Measurements from ENCODE around the gene FOXN1.
A peak's percentile ranks its signal among the peaks of the same experiment; 100 is the strongest.

FOXN1 gene

GRCh38 chr17:28538296-28538895 lies 32.2 kb downstream of the FOXN1 start:
- no peaks in the 10 kb centered on the region for H3K4me1 Mint-ChIP-seq
- no peak for ATAC-seq (replicated peaks; ENCODE audit: extremely low read depth, poor library complexity, severe bottlenecking)
- H3K4me3 Mint-ChIP-seq: no peak overlapping the region

DNA sequence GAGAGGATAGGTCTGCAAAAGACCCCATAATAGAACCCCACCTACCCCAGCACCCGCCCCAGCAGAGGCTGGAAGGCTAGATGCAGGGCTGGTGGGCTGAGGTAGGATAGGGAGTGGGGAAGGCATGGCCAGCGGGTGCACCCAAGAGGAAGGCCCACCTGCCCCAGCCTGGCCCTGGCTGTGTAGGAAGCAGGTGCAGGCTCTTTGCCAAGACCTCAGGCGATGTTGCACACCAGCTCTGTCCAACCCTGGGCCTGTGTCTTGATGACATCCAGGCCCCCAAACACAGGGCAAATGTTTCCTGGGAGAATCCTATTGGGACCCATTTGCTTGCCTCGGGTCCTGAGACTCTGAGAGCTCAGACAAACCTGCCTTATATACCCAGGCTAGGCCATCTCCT lies 34.1 kb downstream of the FOXN1 start:
- no peaks in the 10 kb centered on the region for H3K9me3 Mint-ChIP-seq
- H3K4me1 Mint-ChIP-seq: no peaks in the 10 kb centered on the region
- peaks cover 2% of the 10 kb centered on the region for H3K36me3 Mint-ChIP-seq (ENCODE audit: insufficient read depth)
- ATAC-seq (replicated peaks; ENCODE audit: extremely low read depth, poor library complexity, severe bottlenecking) (no peak), DNase-seq (ENCODE audit: low spot score in 2 of 2) (no peak)
- peak overlapping the region; percentile 26 for H3K27ac Mint-ChIP-seq (ENCODE audit: low read depth)
- H3K4me3 Mint-ChIP-seq: no peak overlapping the region
- H3K27me3 Mint-ChIP-seq: no peaks in the 10 kb centered on the region

More at GRCh38 chr17:28538296-28538895, 32.2 kb downstream of the FOXN1 start:
- H3K36me3 Mint-ChIP-seq (ENCODE audit: insufficient read depth): peaks cover 2% of the 10 kb centered on the region
- no peaks in the 10 kb centered on the region for H3K27me3 Mint-ChIP-seq
- no peak for DNase-seq (ENCODE audit: low spot score in 2 of 2)
- no peaks in the 10 kb centered on the region for H3K9me3 Mint-ChIP-seq
- H3K27ac Mint-ChIP-seq (ENCODE audit: low read depth): no peak overlapping the region

DNA sequence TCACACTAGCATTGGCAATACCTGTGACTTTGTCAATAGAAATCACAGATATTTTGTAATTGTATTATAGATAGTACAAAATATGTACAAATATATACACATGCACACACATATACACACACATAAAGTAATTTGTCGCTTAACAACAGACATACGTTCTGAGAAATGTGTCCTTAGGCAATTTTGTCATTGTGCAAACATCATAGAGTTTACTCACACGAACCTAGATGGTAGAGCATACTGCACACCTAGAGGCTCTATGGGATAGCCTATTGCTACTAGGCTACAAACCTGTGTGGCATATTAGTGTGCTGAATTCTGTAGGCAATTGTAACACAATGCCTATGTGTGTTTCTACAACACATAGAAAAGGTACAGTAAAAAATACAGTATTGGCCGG lies 35.3 kb downstream of the FOXN1 start:
- H3K27ac Mint-ChIP-seq (ENCODE audit: low read depth): no peak overlapping the region
- DNase-seq (ENCODE audit: low spot score in 2 of 2) (no peak), ATAC-seq (replicated peaks; ENCODE audit: extremely low read depth, poor library complexity, severe bottlenecking) (no peak)
- H3K4me3 Mint-ChIP-seq: no peak overlapping the region
- H3K36me3 Mint-ChIP-seq (ENCODE audit: insufficient read depth): peaks cover 2% of the 10 kb centered on the region
- no peaks in the 10 kb centered on the region for H3K4me1 Mint-ChIP-seq
- no peaks in the 10 kb centered on the region for H3K9me3 Mint-ChIP-seq
- no peaks in the 10 kb centered on the region for H3K27me3 Mint-ChIP-seq

DNA sequence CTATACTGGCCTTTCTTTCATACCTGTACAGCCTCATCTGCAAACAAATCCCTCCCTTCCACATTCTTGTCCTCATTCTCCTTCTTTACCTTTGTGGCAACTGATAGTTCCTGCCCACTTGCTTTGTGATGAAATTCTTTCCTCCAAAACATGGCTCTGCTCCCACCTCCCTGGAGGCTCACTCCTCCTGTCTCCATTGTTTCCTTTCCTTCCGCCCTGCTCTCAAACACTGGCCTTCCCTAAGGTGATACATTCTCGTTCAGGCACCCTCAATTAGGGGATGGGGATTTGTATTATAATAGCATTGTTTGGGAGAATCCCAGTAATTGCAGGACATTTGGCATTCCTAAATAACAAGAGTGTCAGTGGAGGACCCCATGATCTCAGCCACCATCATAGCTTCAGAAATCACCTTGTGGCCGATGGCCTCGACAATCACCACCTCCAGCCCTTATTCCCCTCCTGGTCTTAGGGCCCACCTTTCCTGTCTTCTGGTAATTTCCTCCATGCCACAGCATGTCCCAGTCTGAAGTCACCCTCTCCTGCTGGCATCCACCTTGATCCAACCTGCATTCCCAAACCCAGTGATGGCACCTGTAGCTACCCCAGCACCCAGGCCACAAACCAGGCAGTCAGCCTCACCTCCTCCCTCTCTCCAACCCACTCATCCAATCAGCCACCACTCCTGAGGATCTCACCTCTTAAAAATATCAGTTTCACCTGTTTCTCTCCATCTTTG lies 38.4 kb downstream of the FOXN1 start:
- Mint-ChIP-seq H3K27me3 (no peaks in the 10 kb centered on the region), H3K27ac (ENCODE audit: low read depth) (no peak overlapping the region), H3K36me3 (ENCODE audit: insufficient read depth) (peaks cover 5% of the 10 kb centered on the region), H3K4me3 (no peak overlapping the region), H3K9me3 (no peaks in the 10 kb centered on the region), H3K4me1 (peaks cover 22% of the 10 kb centered on the region)
- DNase-seq (ENCODE audit: low spot score in 2 of 2) (no peak), ATAC-seq (replicated peaks; ENCODE audit: extremely low read depth, poor library complexity, severe bottlenecking) (no peak)

DNA sequence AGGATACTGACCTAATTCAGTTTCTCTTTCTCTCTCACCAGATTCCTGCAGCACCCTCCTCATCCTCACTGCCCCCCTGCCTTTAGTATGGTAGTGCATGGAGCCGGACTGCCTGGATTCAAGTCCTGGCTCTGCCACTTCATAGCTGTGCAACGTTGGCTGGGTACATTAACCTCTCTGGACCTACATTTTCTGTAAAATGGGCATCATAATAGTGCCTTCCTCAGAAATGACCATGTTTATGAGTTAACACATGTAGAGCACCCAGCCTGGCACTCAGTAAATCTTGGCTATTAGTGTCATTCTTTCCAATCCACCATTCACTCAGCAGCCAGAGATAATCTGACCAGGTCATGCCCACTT lies 39.0 kb downstream of the FOXN1 start:
- DNase-seq (ENCODE audit: low spot score in 2 of 2) (no peak), ATAC-seq (replicated peaks; ENCODE audit: extremely low read depth, poor library complexity, severe bottlenecking) (no peak)
- H3K27ac Mint-ChIP-seq (ENCODE audit: low read depth): no peak overlapping the region
- peaks cover 28% of the 10 kb centered on the region for H3K4me1 Mint-ChIP-seq
- peaks cover 6% of the 10 kb centered on the region for H3K36me3 Mint-ChIP-seq (ENCODE audit: insufficient read depth)
- H3K4me3 Mint-ChIP-seq: no peak overlapping the region
- H3K27me3 Mint-ChIP-seq: no peaks in the 10 kb centered on the region
- H3K9me3 Mint-ChIP-seq: no peaks in the 10 kb centered on the region

- Mint-ChIP-seq H3K27ac (ENCODE audit: low read depth) (no peak overlapping the region), H3K9me3 (no peaks in the 10 kb centered on the region), H3K4me1 (peaks cover 36% of the 10 kb centered on the region), H3K27me3 (no peaks in the 10 kb centered on the region), H3K4me3 (no peak overlapping the region), H3K36me3 (ENCODE audit: insufficient read depth) (peaks cover 4% of the 10 kb centered on the region)
- ATAC-seq (replicated peaks; ENCODE audit: extremely low read depth, poor library complexity, severe bottlenecking) (no peak), DNase-seq (ENCODE audit: low spot score in 2 of 2) (no peak)
Observed at GRCh38 chr17:28545787-28546415, 39.8 kb downstream of the FOXN1 start.

- ATAC-seq (replicated peaks; ENCODE audit: extremely low read depth, poor library complexity, severe bottlenecking) (no peak), DNase-seq (ENCODE audit: low spot score in 2 of 2) (no peak)
- Mint-ChIP-seq H3K27ac (ENCODE audit: low read depth) (peak overlapping the region; percentile 95), H3K9me3 (no peaks in the 10 kb centered on the region), H3K36me3 (ENCODE audit: insufficient read depth) (peaks cover 8% of the 10 kb centered on the region), H3K4me3 (peak overlapping the region; percentile 11), H3K4me1 (peaks cover 48% of the 10 kb centered on the region), H3K27me3 (no peaks in the 10 kb centered on the region)
Observed at GRCh38 chr17:28547096-28547622, 41.0 kb downstream of the FOXN1 start.

DNA sequence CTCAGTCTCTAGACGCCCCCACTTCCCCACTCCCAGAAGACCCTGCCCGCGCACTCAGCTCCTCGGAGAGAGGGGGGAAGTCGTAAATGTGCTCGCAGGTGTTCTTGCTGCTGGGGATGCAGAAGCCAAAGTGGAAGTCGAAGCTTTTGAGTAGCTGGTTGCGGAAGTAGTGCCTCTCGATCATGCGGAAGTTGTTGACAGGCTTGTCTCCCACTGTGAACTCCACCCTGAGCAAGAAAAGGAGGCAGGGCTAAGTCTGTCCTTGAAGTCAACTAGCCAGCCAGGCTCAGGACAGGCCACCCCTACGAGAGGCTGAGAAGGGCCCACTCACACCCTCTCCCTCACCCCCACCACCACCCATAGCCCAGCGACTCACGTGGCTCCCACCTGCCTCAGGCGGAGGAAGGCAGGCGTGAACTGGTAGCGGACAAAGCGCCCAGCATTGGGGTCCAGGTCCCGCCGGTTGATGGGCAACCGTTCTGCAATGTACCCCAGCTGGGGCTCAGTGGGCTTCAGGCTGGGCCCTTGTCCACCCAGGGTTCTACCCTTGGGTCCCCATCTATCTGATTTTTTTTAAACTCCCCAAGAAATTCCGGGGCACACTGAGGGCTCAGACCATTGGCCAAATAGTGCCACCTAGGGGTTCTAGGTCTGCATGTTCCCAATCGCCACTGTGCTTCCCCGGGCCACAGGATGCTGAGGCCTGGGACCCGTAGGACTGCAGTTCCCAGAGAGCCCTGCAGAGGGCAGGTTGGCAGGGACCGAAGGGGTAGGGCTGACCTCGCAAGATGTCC lies 41.7 kb downstream of the FOXN1 start:
- Mint-ChIP-seq H3K4me1 (peaks cover 51% of the 10 kb centered on the region), H3K4me3 (peak overlapping the region; percentile 11), H3K9me3 (no peaks in the 10 kb centered on the region), H3K36me3 (ENCODE audit: insufficient read depth) (peaks cover 10% of the 10 kb centered on the region), H3K27me3 (no peaks in the 10 kb centered on the region), H3K27ac (ENCODE audit: low read depth) (peak overlapping the region; percentile 95)
- DNase-seq (ENCODE audit: low spot score in 2 of 2) (peak; percentile 28 to 47), ATAC-seq (replicated peaks; ENCODE audit: extremely low read depth, poor library complexity, severe bottlenecking) (no peak)

DNA sequence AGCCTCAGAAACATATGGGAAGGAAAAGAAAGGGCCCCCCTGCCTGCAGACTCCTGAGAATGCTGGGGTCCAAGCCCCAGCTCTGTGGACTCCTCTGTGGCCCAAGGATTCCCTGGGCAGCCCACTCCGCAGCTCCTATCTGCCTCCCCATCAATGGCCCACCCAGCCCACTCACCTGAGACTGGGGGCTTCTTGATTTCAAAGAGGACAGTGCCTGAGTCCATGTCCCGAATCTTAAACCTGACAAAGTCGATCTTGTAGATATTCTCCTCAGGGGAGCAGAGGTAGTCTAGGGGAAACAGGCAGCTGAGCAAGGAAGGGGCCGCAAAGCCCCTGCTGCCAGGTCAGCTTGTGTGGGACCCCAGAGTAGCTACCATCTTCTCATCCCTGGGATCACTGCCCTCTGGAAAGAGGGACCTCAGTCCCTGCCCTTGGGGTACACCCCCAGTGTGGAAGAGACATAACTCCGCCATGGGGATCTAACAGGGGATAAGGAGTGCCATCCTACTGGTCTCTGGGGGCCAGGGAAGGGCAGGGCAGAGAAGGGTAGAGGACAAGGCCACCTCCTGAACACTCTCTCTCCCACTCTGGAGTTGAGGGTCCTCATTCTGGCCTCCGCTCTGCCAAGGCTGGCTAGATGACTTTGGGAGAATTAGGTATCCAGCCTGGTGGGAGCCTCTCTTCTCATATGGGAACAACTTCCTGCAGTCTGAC lies 42.4 kb downstream of the FOXN1 start:
- Mint-ChIP-seq H3K27me3 (no peaks in the 10 kb centered on the region), H3K4me1 (peaks cover 55% of the 10 kb centered on the region), H3K4me3 (peak overlapping the region; percentile 6), H3K9me3 (no peaks in the 10 kb centered on the region), H3K36me3 (ENCODE audit: insufficient read depth) (peaks cover 12% of the 10 kb centered on the region), H3K27ac (ENCODE audit: low read depth) (peak overlapping the region; percentile 95)
- ATAC-seq (replicated peaks; ENCODE audit: extremely low read depth, poor library complexity, severe bottlenecking): no peak
- no peak for DNase-seq (ENCODE audit: low spot score in 2 of 2)

DNA sequence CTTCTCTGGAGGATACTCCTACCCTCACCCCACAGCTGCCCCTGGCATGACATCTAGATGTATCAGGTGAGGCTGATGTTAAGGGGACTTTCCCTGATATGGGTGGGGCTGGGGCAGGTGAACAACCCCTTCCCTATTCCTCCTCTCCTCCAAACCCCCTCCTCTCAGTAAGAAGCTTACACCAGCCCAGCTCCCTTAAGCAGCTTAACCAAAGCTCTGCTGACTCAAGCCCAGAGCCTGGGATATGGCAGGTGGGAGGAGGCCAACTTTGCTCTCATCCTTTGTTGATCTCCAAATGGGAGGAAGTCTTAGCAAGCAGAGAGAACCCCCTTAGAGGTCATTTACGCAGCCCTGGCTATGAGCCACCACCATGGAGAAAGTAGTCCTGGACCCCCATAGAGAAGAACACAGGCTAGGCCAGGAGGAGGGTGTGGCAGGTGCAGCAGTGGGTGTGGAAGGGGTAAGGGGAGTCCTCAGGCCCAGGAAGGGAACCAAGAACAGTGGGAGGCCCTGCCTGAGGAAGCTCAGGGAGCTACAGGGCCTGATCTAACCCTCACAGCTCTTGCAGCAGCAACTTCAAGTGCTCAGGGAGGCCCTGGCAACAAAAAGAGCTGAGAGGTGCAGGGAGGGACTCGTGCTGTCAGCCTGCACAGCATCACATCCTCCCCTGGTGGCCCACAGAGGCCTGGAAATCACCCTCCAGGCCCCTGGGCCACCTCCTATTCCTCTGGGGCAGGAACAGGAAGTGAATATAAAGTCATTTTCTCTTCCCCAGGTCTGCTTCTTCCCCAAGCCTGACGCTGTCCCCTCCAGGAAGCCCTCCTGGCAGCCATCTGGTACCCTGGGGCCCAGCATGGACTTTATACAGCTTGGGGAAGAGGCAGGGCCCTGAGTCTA lies 43.3 kb downstream of the FOXN1 start:
- Mint-ChIP-seq H3K27ac (ENCODE audit: low read depth) (peak overlapping the region; percentile 95), H3K4me1 (peaks cover 55% of the 10 kb centered on the region), H3K4me3 (peak overlapping the region; percentile 16), H3K9me3 (no peaks in the 10 kb centered on the region), H3K36me3 (ENCODE audit: insufficient read depth) (peaks cover 12% of the 10 kb centered on the region), H3K27me3 (no peaks in the 10 kb centered on the region)
- DNase-seq (ENCODE audit: low spot score in 2 of 2) (peak; percentile 27 to 61), ATAC-seq (replicated peaks; ENCODE audit: extremely low read depth, poor library complexity, severe bottlenecking) (peak; percentile 90)

GRCh38 chr17:28550858-28551257 lies 44.7 kb downstream of the FOXN1 start:
- no peaks in the 10 kb centered on the region for H3K9me3 Mint-ChIP-seq
- peaks cover 55% of the 10 kb centered on the region for H3K4me1 Mint-ChIP-seq
- H3K27ac Mint-ChIP-seq (ENCODE audit: low read depth): peak overlapping the region; percentile 95
- peaks cover 16% of the 10 kb centered on the region for H3K36me3 Mint-ChIP-seq (ENCODE audit: insufficient read depth)
- ATAC-seq (replicated peaks; ENCODE audit: extremely low read depth, poor library complexity, severe bottlenecking) (no peak), DNase-seq (ENCODE audit: low spot score in 2 of 2) (no peak)
- peak overlapping the region; percentile 95 for H3K4me3 Mint-ChIP-seq
- H3K27me3 Mint-ChIP-seq: no peaks in the 10 kb centered on the region

Data from central memory CD8-positive, alpha-beta T cell (primary cell).